Uterus (tissue), 2 donors: ENCODE measurements around the gene OSBPL1A.

Source experiments
- POLR2A ChIP-seq, 2 donors: fragments of 450-650 bp; IDR thresholded peaks; one replicate each; pipeline ENCODE4 v1.6.1; 2016; ENCODE audit warnings: antibody characterized with exemption in 2 of 2, mild to moderate bottlenecking in 1 of 2, moderate library complexity in 1 of 2
- TF ChIP-seq, protein P1 (sequence below), 4 experiments: fragments of 200-600 bp in 2 of 4; fragments of 450-650 bp in 2 of 4; sonication (generic) in 2 of 4; IDR thresholded peaks; one replicate each; pipeline ENCODE4 v1.5.1; 2016 to 2019; ENCODE audit warnings: antibody characterized with exemption in 4 of 4, mild to moderate bottlenecking in 2 of 4, moderate library complexity in 1 of 4

DNA sequence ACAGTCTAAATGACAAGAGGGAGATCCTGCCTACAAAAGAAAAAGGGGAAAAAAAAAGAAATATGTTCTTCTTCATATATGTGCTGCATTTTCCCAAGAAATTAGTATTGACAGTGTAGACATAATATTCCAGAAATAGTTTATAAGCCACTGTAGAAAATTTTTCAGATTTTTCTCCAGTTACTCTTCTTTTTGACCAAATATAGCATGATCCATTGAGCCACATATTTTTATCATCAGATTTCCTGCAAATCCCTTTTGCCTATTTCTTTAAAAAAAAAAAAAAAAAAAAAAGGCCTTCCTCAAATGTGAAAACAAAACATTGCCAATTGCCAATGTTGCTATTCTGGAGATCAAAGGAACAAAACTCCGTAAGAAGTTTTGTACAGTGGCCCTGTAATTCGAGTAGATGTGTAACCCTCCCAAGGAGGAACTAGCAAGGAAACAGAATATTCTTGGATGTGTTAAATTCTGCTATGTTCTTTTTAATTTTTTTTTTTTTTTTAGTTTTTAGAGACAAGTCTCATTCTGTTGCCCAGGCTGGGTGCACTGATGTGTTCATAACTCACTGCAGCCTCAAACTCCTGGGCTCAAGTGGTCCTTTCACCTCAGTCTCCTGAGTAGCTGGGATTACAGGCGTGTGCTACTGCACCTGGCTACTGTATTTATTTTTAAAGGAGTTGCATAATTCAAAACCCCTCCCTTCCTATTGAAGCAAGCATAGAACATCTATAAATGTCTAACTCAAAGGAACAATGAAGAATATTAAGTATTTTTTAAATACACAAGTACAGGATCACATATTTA lies 271.3 kb downstream of the OSBPL1A start:
- TF ChIP-seq, protein P1, sequence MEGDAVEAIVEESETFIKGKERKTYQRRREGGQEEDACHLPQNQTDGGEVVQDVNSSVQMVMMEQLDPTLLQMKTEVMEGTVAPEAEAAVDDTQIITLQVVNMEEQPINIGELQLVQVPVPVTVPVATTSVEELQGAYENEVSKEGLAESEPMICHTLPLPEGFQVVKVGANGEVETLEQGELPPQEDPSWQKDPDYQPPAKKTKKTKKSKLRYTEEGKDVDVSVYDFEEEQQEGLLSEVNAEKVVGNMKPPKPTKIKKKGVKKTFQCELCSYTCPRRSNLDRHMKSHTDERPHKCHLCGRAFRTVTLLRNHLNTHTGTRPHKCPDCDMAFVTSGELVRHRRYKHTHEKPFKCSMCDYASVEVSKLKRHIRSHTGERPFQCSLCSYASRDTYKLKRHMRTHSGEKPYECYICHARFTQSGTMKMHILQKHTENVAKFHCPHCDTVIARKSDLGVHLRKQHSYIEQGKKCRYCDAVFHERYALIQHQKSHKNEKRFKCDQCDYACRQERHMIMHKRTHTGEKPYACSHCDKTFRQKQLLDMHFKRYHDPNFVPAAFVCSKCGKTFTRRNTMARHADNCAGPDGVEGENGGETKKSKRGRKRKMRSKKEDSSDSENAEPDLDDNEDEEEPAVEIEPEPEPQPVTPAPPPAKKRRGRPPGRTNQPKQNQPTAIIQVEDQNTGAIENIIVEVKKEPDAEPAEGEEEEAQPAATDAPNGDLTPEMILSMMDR (IDR thresholded peaks at IDR 0.05): no peak
- TF ChIP-seq POLR2A (IDR thresholded peaks at IDR 0.05): no peak
